HL-60/S4 treated with phorbol 12-myristate 13-acetate at 8.2 ng/mL for 4 days and 3 days (cell line): ENCODE data around the gene CPED1.
"Not testable (repeated sequence)": the region's sequence is repeated elsewhere in the genome, so short reads cannot be mapped to it uniquely, and the experiment has no call there.

ENCODE experiments used
- in situ Hi-C: fragments of 300-500 bp; cut with MboI; formaldehyde crosslinking; loops from 2 replicates; pipeline ENCODE4 v1.15.0; 2022; ENCODE audit warnings: low sequenced_read_pairs

The CPED1 gene

DNA sequence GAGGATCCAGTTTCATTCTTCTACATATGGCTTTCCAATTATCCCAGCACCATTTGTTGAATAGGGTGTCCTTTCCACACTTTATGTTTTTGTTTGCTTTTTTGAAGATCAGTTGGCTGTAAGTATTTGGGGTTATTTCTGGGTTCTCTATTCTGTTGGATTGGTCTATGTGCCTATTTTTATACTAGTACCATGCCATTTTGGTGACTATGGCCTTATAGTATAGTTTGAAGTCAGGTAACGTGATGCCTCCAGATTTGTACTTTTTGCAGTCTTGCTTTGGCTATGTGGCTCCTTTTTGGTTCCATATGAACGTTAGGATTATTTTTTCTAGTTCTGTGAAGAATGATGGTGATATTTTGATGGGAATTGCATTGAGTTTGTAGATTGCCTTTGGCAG lies 48.8 kb downstream of the CPED1 start:
- in situ Hi-C loops = not testable (repeated sequence)

DNA sequence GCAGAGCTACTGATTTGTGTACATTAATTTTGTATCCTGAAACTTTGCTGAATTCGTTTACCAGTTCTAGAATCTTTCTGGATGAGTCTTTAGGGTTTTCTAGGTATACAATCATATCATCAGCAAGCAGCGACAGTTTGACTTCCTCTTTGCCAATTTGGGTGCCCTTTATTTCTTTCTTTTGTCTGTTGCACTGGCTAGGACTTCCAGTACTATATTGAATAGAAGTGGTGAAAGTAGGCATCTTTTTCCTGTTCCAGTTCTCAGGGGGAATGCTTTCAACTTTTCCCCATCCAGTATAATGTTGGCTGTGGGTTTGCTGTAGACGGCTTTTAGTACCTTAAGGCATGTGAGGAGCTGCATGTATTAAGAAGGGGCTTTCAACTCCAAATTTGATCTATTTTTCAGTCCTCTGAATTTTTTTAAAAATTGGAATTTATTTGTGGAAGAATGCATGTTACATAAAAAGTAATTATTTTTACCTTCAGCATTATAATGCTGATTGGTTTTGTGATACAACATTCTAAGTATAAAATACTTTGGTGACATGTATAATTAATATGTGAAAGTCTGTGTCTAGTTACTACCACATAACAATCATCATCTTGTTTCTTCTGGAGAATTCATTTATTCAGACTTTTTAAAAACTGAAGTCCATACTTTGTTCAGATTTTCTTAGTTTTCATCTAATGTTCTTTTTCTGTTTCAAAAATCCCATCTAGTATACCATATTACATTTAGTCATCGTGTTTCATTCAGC lies 49.6 kb downstream of the CPED1 start:
- in situ Hi-C loops = no loop called here

DNA sequence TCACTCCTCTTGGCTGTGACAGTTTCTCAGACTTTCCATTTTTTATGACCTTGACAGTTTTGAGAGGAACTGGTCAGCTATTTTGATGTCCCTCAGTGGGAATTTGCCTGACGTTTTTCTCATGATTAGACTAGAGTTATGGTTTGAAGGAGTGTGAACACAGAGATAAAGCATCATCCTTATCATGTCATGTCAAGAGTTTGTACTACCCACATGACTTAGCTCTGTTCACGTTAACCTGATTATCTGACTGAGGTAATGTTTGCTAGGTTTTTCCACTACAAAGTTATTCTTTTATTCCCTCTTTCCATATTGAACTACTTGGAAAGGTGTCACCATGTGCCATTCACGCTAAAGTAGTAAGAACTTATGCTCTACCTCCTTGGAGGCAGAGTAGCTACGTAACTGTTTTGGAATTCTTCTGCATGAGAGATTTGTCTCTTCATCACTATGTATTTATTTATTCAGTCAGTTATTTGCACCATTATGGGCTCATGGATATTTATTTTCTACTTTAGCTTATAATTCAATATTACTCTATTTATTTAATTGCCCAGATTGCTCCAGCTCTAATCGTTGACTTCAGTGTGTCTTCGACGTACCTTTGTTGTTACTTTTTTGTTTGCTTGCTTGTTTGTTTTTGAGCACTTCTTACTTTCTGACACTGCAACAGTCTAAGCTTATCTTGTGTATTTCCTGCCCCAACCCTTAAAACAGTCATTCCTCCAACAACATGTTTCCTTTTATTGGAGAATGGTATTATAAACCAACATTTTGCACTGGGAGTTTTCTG lies 50.4 kb downstream of the CPED1 start:
- in situ Hi-C loops = no loop called here

DNA sequence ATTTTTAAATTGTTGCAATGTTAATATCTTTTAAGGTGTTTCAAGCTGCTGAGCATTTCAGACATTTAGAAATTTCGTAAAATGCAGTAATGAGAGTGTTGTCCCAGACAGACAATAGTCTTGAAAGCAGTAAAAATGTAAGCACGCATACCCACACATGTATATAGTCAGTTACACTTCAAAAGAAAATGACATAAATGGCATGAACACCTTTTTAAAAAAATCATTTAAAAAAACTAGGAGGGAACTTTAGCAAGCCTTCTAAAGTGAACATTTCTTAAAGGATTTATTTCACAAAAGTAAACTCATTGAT lies 51.0 kb downstream of the CPED1 start:
- in situ Hi-C loops = no loop called here

DNA sequence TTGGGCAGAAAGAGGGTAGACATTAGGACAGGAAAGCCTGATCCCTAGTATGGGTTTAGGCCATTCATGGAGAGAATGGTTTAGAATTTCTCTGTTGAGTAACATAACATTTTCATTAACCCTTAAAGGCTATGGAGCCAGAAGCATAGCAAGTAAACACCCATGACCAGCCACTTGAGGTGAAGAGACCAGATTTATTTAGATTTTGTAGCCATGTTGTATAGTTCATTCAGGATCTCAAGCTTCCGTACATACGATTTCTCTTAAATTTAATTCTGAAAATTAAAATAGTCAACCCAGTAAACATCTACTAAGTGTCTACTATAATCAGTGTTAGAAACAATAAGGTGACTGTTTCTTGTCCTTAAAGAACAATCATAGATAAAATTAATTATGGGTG lies 51.5 kb downstream of the CPED1 start:
- in situ Hi-C loops = no loop called here

DNA sequence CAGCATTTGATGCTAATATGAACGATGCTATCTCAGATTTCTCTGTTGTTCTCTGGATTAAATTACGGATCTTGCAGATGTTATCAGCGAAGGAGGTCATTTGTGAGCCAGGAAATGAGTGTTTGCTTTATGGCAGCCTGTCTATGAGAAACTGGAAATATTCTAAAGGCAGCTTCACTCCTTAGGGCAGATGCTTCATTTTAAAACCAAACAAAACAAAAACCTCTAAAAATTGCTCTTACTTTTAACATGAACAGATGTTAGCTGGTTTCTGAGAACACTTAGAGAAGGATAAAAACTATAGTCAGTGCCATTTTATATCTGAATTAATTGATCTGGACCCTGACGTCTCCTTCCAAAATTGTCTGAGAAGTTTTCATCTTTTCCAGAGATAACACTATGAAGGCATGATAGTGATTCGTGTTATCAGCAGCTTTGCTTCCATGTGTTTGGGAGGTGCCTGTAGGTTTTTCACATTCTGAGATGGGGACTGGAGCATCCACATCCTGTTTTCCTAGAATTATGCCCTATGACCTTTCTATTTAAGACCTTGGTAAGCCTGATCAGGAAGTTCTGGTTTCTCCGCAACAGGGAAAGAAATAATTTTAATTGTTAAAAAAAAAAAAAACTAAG lies 53.1 kb downstream of the CPED1 start:
- in situ Hi-C loops = no loop called here

DNA sequence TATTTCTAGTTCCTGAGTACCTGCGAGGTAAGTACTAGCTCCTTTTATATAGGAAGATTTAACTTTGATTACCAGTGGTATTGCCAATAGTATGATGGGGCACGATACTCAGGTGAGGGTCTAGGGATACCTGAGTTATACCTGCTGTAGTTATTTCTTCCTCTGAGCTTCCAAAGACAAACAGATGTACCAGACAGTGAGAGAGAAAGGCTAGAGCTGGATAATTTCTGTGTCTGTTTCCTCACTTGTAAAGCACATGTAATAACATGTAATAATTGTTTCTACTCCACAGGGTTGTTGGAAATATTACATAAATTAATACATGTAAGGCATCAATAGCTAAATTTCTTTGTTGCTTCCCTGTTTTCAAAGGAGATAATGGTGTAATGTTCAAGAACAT lies 53.7 kb downstream of the CPED1 start:
- in situ Hi-C loops = no loop called here

DNA sequence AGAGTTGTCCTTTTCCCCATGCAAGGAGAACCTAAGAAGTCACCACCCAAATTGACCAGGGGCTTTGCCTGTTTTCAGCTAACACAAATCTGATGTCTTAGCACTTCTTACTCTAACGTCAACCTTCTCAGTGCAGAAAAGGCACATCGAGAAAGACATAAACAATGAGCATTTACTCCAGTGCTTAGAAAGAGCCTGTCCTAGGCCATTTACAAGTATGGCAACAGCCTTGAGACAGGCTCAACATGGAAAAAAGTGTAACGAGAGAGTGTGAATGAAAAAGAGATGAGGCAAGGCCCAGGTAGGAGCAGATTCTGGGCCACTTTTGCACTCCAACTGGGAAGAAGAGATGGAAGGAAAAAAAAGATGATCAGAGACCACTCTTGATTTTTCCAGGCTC lies 54.4 kb downstream of the CPED1 start:
- in situ Hi-C loops = no loop called here

DNA sequence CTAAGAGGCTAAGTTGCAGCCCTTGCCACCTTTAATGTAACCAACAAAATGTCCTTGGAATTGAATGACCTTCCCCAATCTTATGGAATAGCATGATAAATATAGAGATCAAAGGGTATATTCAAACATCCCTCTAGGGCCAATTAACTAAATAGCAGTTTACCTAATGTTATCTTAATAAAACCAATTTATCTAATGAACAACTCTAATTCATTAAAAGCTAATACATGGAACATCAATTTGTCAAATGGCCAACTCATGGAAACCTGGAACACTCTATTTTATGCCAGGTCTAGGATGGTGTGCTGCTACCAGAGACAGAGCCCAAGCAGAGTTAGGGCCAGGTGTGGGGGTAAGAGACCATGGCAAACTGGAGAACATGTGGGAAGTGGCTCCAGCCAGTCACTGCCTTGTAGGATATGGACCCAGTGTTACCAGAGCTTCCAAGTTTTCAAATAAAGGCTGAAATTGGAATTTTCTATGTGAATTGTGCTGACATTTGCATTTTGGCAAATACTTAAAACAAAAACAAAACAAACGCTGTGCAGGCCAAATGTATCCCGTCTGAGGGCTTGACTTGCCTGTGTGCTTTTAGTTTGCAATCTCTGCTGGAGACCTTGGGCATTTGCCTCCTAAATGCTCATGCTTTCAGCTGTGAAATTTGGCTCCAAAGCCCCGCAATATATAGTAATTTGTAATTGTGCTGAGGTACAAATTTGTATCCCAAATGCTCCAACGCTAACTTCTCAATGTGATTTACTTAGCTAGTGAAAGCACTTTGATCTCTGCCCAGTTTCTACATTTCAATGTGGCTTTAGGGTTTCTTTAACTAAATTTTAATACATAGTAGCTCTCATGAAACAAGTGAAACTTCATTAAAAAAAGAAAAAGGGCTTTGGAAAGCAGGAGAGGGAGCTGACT lies 55.1 kb downstream of the CPED1 start:
- in situ Hi-C loops = no loop called here

DNA sequence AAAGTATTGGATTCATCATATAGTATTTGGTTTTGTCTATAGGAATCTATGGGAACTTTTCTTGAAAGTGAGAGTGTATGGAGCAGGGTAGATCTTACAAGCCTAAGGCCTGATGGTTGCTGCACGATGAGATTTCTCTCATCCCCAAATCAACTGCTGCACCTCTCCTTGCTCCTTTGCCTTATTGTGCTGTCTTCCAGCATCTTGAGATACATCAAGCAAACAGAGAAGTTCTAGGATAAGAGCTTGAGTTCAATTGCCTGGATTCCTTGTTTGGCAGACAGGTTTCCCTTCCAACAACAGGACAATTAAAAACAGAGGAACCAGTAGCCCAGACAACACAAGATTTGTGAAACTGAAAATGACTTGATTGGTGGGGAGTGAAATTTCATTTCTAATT lies 56.6 kb downstream of the CPED1 start:
- in situ Hi-C loops = no loop called here

DNA sequence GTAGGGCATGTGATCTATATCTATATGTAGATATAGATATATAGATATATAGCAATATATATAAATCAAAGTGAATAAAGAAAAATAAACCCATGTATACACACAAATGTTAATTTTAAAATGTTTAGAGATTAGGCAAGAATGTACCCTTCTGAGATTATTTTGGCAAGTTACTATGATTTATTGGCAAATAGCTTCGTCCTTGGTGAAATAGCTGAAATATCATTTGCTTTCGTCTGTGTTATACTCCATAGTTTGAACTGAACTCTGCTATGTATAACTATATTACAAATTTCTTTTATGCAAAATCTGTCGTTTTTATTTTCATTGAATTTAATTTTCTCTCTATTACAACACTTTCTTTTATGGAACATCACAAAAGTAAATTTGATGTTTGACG lies 57.5 kb downstream of the CPED1 start:
- in situ Hi-C loops = no loop called here

DNA sequence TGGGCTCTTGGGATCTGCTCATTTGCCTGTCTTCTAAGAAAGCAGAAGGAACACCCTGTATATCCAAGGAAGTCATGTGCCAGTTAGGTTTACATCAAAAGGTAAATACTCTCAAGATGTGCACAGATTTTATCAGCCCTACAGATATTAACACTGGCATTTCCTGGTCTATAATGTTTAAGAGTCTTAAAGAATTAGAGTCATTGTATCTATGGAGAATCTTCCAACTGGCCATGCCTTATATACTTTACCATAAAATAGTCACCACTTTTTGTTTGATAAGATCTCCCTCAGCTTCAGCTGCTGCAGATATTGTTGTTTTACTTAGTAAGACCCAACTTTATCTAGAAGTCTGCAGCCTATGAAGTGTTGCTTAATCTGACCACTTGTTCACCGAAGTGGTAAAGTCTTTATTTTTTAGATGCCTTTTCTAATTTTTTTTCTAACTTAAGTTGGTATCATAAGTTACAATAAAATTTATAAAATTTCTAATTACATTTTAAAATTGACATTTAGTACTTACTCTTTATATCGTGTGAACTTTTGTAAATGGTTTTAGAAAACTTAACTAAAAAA lies 58.5 kb downstream of the CPED1 start:
- in situ Hi-C loops = no loop called here

DNA sequence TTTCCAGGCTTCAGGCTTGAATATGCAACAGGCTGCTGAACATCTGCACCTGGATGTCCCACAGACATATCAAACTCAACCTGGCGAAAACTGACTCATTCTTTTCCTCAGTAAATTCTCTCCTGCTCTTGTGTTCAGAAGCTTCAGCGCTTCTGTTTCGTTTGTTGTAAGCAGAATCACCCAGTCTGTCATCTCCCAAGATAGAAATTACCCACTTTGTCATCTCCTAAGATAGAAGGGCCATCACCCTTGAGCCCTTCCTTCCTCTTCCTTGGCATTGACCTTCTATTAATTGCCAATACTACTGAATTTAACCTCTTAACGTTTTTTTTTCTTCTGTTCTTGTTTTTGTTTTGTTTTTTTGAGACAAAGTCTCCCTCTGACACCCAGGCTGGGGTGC lies 59.7 kb downstream of the CPED1 start:
- in situ Hi-C loops = no loop called here

DNA sequence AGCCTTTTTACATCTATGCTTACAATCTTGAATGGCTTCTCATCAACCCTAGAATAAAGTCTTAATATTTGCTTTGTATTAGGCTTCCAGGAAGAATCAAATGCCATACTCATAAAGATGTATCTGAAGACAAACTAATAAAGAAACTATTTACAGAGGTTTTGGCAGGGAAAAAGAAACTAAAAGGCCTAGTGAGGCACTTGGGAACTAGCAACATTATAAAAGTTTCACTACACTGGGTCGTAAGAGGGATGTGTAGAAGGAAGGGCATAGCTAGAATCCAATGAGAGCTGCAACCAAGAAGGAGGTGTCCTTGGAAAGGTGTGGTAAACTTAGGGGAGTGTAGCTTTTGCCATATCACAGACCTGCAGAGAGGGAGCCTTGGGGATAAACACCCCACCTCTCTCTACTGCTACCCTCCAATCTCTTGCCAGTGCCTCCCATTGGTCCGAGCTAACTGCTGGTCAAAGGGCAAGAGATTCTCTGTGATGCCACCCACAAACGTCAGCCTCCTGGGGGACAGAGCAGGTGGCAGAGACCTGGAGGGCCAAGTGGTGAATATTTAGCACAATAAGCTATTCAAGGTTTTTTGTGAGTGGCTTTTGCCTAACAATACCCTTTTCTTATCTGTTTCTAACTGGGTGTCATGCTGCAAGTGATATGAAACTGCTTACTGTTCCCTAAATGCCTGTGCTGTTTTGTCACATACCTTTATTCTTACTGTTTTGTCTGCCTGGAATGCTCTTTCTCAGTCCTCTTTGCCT lies 60.7 kb downstream of the CPED1 start:
- in situ Hi-C loops = no loop called here

DNA sequence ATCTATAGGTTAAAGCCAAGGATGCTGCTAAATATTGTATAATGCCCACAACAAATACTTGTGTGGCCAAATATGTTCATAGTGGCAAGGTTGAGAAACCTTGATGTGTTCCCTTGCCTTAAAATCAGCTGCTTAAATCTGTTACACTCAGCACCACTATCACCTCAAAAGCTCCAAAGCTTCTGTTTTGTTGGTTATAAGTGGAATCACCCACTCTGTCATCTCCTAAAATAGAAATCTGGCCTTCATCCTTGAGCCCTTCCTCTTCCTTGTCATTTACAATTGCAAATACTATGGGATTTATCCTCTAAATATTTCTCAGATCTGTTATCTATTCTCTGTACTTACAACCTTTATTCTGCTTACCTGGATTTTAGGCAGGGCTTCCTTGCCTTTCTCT lies 61.4 kb downstream of the CPED1 start:
- in situ Hi-C loops = no loop called here

DNA sequence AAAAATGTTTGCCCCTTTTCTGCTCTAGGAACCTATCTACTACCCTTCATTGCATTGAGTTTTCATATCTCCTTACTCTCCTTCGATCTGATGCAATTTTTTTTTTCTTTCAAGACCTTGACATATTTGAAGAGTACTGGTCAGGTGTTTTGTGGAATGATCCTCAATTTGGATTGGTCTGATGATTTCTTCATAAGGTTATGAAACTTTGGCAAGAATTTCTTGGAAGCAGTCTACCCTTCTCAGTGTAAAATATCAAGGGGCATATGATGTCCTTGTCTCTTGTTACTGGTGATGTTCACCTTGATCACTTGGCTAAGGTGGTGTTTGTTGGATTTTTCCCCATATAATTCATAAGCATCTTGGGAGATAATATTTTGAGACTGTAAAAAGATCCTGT lies 64.7 kb downstream of the CPED1 start:
- in situ Hi-C loops = no loop called here

DNA sequence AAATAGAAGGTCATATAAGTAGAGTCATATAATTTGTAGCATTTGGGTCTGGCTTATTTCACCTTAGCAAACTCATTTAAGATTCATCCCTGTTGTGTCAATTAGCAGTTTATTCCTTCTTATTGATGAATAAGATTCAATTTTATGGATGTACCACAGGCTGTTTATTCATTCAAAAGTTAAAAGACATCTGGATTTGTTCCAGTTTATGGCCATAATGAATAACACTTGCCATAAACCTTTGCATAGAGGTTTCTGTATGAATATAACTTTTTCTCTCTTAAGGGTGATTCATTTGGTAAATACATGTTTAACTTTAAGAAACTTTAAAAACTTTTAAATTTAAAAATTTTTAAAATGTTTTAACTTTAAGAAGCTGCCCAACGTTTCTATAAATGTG lies 66.4 kb downstream of the CPED1 start:
- in situ Hi-C loops = no loop called here

DNA sequence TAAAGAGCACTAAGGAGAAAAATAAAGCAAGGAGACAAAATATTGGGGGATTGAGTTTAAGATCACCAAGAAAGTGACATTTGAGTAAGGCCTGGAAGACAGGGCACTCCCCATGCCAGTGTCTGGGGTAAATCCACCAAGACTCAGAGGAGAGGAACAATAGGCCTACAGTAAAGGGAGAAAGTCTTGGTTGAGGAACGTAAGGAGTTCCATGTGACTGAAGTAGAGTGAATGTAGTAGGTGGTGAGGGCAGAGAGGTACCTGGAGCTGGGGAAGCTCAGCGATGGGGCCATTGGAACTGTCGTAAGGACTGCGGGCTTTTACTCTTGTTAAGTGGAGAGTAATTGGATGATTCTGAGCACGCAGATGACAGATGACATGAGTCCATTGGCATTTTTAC lies 69.4 kb downstream of the CPED1 start:
- in situ Hi-C loops = no loop called here

DNA sequence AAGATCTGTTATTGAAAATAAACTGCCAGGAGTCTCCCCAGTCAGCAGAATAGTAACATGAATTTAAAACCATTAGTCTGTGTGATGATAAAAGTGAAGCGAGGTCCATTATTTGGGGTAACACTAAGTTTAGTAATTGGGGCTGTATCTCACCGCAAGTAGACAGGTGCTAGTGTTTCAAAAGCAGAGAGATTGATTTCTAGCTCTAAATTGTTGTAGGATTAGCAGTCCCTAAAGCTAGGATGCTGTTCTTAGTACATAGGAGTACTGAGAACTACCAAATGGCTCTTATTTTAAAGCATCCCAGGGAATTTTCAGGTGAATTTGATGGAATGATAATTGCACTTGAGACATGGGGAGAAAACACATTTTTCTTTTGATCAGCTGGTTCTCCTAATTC lies 70.5 kb downstream of the CPED1 start:
- in situ Hi-C loops = no loop called here

DNA sequence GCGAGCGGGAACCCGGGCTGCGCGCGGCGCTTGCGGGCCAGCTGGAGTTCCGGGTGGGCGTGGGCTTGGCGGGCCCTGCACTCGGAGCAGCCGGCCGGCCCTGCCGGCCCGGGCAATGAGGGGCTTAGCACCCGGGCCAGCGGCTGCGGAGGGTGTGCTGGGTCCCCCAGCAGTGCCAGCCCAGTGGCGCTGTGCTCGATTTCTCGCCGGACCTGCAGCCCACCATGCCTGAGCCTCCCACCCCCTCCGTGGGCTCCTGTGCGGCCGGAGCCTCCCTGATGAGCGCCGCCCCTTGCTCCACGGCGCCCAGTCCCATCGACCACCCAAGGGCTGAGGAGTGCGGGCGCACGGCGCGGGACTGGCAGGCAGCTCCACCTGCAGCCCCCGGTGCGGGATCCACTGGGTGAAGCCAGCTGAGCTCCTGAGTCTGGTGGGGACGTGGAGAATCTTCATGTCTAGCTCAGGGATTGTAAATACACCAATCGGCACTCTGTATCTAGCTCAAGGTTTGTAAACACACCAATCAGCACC lies 71.5 kb downstream of the CPED1 start:
- in situ Hi-C loops = not testable (repeated sequence)
